Caco-2 (cell line): ENCODE data around the gene ZNF205. TPM values are rescaled to one million over a fixed set of nuclear protein-coding genes. Genes with fewer than 3 reads are reported as not detected.

Experiments
- BruUV-seq: library from RNA; stranded (reverse); fragments of 400-500 nt; replicated peaks from 2 replicates; lab custom pipeline; 2021; lab: Mats Ljungman, UMichigan
- CTCF ChIA-PET: fragments of 300-600 bp; sonication (Branson Sonifier 250); formaldehyde crosslinking; loops from one replicate; lab custom pipeline; 2022; ENCODE audit warnings: antibody characterized with exemption; lab: Charles Lee
- POLR2A ChIA-PET: fragments of 300-600 bp; sonication (Branson Sonifier 250); formaldehyde crosslinking; loops from one replicate; lab custom pipeline; 2022; ENCODE audit warnings: antibody characterized with exemption; lab: Charles Lee
- DNase-seq, 2 experiments: peaks; one replicate each; pipeline versions ENCODE4 v3.0.0 to v3.0.0-alpha.2; 2020 to 2022
- H3K27me3 ChIP-seq: replicated peaks from 2 replicates; pipeline ENCODE4 v1.6.0; 2011; ENCODE audit warnings: low read length; ENCODE audit not compliant: control insufficient read depth, insufficient read depth
- H3K36me3 ChIP-seq: 2 replicates; pipeline ENCODE4 v1.5.1; 2011; ENCODE audit warnings: low read length; ENCODE audit not compliant: control insufficient read depth, insufficient read depth
- H3K4me1 ChIP-seq: fragments of 250-450 bp; sonication (Bioruptor Pico); 2 replicates; pipeline ENCODE4 v1.5.1; 2020; ENCODE audit warnings: mild to moderate bottlenecking
- H3K4me3 ChIP-seq: 2 replicates; pipeline ENCODE4 v1.5.1; 2011; ENCODE audit warnings: low read depth, mild to moderate bottlenecking, control low read depth, low read length
- H3K9me3 ChIP-seq: fragments of 250-450 bp; sonication (Bioruptor Pico); 2 replicates; pipeline ENCODE4 v1.5.1; 2020; ENCODE audit warnings: mild to moderate bottlenecking, moderate library complexity
- H3K27ac Mint-ChIP-seq: one replicate; pipeline ENCODE4 v1.8.0; 2022; ENCODE audit warnings: mixed read lengths; ENCODE audit not compliant: unreplicated experiment
- H3K27me3 Mint-ChIP-seq: one replicate; pipeline ENCODE4 v1.8.0; 2022; ENCODE audit warnings: mixed read lengths; ENCODE audit not compliant: insufficient read depth, unreplicated experiment
- H3K36me3 Mint-ChIP-seq: one replicate; pipeline ENCODE4 v1.8.0; 2022; ENCODE audit warnings: mild to moderate bottlenecking, mixed read lengths; ENCODE audit not compliant: insufficient read depth, unreplicated experiment
- H3K4me1 Mint-ChIP-seq: one replicate; pipeline ENCODE4 v1.8.0; 2022; ENCODE audit warnings: low read depth, mixed read lengths; ENCODE audit not compliant: unreplicated experiment
- H3K4me3 Mint-ChIP-seq: one replicate; pipeline ENCODE4 v1.8.0; 2022; ENCODE audit warnings: mild to moderate bottlenecking, moderate library complexity, mixed read lengths; ENCODE audit not compliant: unreplicated experiment
- H3K9me3 Mint-ChIP-seq: one replicate; pipeline ENCODE4 v1.8.0; 2022; ENCODE audit warnings: mixed read lengths; ENCODE audit not compliant: unreplicated experiment
- CTCF ChIP-seq, 2 experiments: fragments of 200-600 bp in 1 of 2; IDR thresholded peaks; 1 replicate in 1 of 2; 2 replicates in 1 of 2; pipeline versions ENCODE4 v1.5.1 to v1.8.0; 2011 to 2022; ENCODE audit warnings: antibody characterized with exemption in 1 of 2, control low read depth in 1 of 2, inconsistent platforms in 1 of 2, low read depth in 1 of 2, low read length in 1 of 2, mild to moderate bottlenecking in 1 of 2, moderate library complexity in 1 of 2; ENCODE audit not compliant: insufficient read depth in 1 of 2, severe bottlenecking in 1 of 2, unreplicated experiment in 1 of 2
- intact Hi-C: fragments of 100-400 bp; cut with micrococcal nuclease; formaldehyde crosslinking; loops from one replicate; pipeline ENCODE4 v1.10.0; 2022; ENCODE audit not compliant: unreplicated experiment
- total RNA-seq: library from RNA; stranded (reverse); gene quantifications from 2 replicates; pipeline ENCODE4 v1.2.3, GENCODE V29; 2022

ZNF205 gene
- total RNA-seq, 1 experiment from 2014 or later, result 13.5 TPM

- Histone ChIP-seq H3K36me3 (no peaks in the 10 kb centered on the region), H3K4me3 (peak overlapping the region; percentile 49), H3K9me3 (no peaks in the 10 kb centered on the region), H3K27me3 (no peaks in the 10 kb centered on the region), H3K4me1 (no peaks in the 10 kb centered on the region)
- Mint-ChIP-seq H3K27ac (peak overlapping the region; percentile 91), H3K9me3 (no peaks in the 10 kb centered on the region), H3K4me3 (peak overlapping the region; percentile 93), H3K4me1 (peaks cover 5% of the 10 kb centered on the region), H3K36me3 (peaks cover 33% of the 10 kb centered on the region), H3K27me3 (peaks cover 4% of the 10 kb centered on the region)
- no peak for TF ChIP-seq CTCF (IDR thresholded peaks at IDR 0.05; ENCODE audit: insufficient read depth in 1 of 2, low read depth in 1 of 2, low read length in 1 of 2, severe bottlenecking in 1 of 2, unreplicated experiment in 1 of 2)
- intact Hi-C loops, result loop anchor here (1.0 kb wide), 1 partner anchor 7 kb away; no protein-coding TSS in a partner anchor
- peak; percentile 83 for DNase-seq
- TSS peak; percentile 91 for BruUV-seq
- CTCF ChIA-PET, result interaction anchor here (0.5 to 2.0 kb wide), 5 partner anchors 7 to 126 kb away, joined by 3 to 16 read pairs (median 3); no protein-coding TSS in a partner anchor
- POLR2A ChIA-PET, result interaction anchor here (0.8 kb wide), 1 partner anchor 23 kb away, joined by 3 read pairs; the partner anchor contains the start of gene ZNF213
Measured at GRCh38 chr16:3157229-3158025, 45.0 kb downstream of the ZNF205 start.

DNA sequence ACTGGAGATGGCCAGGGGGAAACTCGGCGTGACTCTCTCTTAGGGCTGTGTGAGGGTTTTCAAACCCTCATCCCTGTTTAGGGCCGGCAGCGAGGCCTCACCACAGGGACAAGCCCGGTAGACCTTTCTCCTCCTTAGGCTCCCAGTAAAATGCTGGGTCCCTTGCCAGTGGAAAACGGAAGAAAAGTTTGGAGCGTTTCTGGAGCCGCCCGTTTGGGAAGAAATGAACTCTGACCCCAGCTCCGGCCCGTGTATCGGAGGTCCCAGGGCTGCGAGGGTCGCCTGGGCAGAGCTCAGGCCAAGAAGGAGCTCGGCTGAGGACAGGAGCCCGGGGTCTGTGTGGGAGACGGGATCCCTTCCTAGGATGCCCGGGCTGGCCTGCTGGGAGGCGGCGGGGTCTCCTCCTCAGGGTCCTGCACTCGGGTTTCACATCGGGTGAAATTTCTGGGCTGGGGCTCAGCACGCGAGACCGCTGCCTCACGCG is 45.7 kb downstream of the ZNF205 start:
- H3K9me3 Mint-ChIP-seq, result no peaks in the 10 kb centered on the region
- Histone ChIP-seq H3K9me3 (no peaks in the 10 kb centered on the region), H3K27me3 (no peaks in the 10 kb centered on the region), H3K4me3 (peak overlapping the region; percentile 49), H3K4me1 (no peaks in the 10 kb centered on the region), H3K36me3 (no peaks in the 10 kb centered on the region)
- peak in 1 of 2 experiments; percentile 46 for DNase-seq
- H3K4me3 Mint-ChIP-seq, result peak overlapping the region; percentile 93
- no peaks in the 10 kb centered on the region for H3K4me1 Mint-ChIP-seq
- intact Hi-C loops, result loop anchor here (1.0 kb wide), 1 partner anchor 8 kb away; no protein-coding TSS in a partner anchor
- POLR2A ChIA-PET, result interaction anchor here (0.6 to 1.4 kb wide), 6 partner anchors 23 to 1258 kb away, joined by 3 to 5 read pairs (median 3); partner anchors contain the start of genes NAA60, ZNF213 and ZNF597
- H3K27ac Mint-ChIP-seq, result peak overlapping the region; percentile 91
- no TSS peak for BruUV-seq
- H3K36me3 Mint-ChIP-seq, result peaks cover 33% of the 10 kb centered on the region
- no peaks in the 10 kb centered on the region for H3K27me3 Mint-ChIP-seq
- no peak for TF ChIP-seq CTCF (IDR thresholded peaks at IDR 0.05; ENCODE audit: insufficient read depth in 1 of 2, low read depth in 1 of 2, low read length in 1 of 2, severe bottlenecking in 1 of 2, unreplicated experiment in 1 of 2)
- CTCF ChIA-PET, result interaction anchor here (0.5 to 2.0 kb wide), 10 partner anchors 8 to 194 kb away, joined by 3 to 16 read pairs (median 4); no protein-coding TSS in a partner anchor
